ENCODE results near the gene STXBP3. TPM values are rescaled to one million over a fixed set of nuclear protein-coding genes. Genes with fewer than 3 reads are reported as not detected.
"Not testable (repeated sequence)": the region's sequence is repeated elsewhere in the genome, so short reads cannot be mapped to it uniquely, and the experiment has no call there.

STXBP3 gene
- polyA plus RNA-seq (2013, experiment 1 of 2): 29.5 TPM
- polyA plus RNA-seq (2013, experiment 2 of 2): 33.5 TPM

GRCh38 chr1:108746382-108747170 lies at the start of gene STXBP3:
Gene STXBP3, plus strand, starts transcription at chr1:108746674. Its CDS starts 64 bp downstream, at chr1:108746738.
- under 1% methylated on average over 73 of the region's 75 CpGs for WGBS
- Histone ChIP-seq H3K4me3 (ENCODE audit: low read length) (peak within 1 kb of the TSS; percentile 91), H3K9ac (ENCODE audit: low read depth, low read length) (peak within 1 kb of the TSS; percentile 93), H3K9me3 (ENCODE audit: insufficient read depth, low read depth, low read length) (no peaks in the 10 kb centered on the region), H3K27ac (ENCODE audit: low read depth, low read length) (peak within 1 kb of the TSS; percentile 91), H3K27me3 (ENCODE audit: insufficient read depth, low read length) (peaks cover 5% of the 10 kb centered on the region; the same call in 1 of the 2 replicates), H3K4me1 (ENCODE audit: insufficient read depth, low read length) (peaks cover 11% of the 10 kb centered on the region; the same call in 1 of the 2 replicates), H3K36me3 (ENCODE audit: insufficient read depth, low read length) (peaks cover 3% of the 10 kb centered on the region; the same call in 1 of the 2 replicates)

GRCh38 chr1:108699375-108700332 lies 46.8 kb upstream of the STXBP3 start:
- Histone ChIP-seq H3K27ac (ENCODE audit: low read depth, low read length) (no peak overlapping the region), H3K9me3 (ENCODE audit: insufficient read depth, low read depth, low read length) (no peaks in the 10 kb centered on the region), H3K4me3 (ENCODE audit: low read length) (no peak overlapping the region), H3K27me3 (ENCODE audit: insufficient read depth, low read length) (no peaks in the 10 kb centered on the region), H3K9ac (ENCODE audit: low read depth, low read length) (no peak overlapping the region), H3K36me3 (ENCODE audit: insufficient read depth, low read length) (peaks cover 72% of the 10 kb centered on the region), H3K4me1 (ENCODE audit: insufficient read depth, low read length) (peaks cover 5% of the 10 kb centered on the region)
- WGBS: 96% methylated on average over 22 of the region's 22 CpGs

- no peak overlapping the region for H3K27ac ChIP-seq (ENCODE audit: low read depth, low read length)
- no peak overlapping the region for H3K4me3 ChIP-seq (ENCODE audit: low read length)
- no peaks in the 10 kb centered on the region for H3K4me1 ChIP-seq (ENCODE audit: insufficient read depth, low read length)
- H3K9me3 ChIP-seq (ENCODE audit: insufficient read depth, low read depth, low read length): no peaks in the 10 kb centered on the region
- no peak overlapping the region for H3K9ac ChIP-seq (ENCODE audit: low read depth, low read length)
- WGBS: 86% methylated on average over 5 of the region's 5 CpGs
- H3K27me3 ChIP-seq (ENCODE audit: insufficient read depth, low read length): no peaks in the 10 kb centered on the region
- H3K36me3 ChIP-seq (ENCODE audit: insufficient read depth, low read length): peaks cover 56% of the 10 kb centered on the region
These were observed 45.2 kb upstream of the STXBP3 start for GRCh38 chr1:108701176-108701849.

GRCh38 chr1:108702109-108702508 lies 44.4 kb upstream of the STXBP3 start:
- H3K36me3 ChIP-seq (ENCODE audit: insufficient read depth, low read length): peaks cover 48% of the 10 kb centered on the region
- H3K4me1 ChIP-seq (ENCODE audit: insufficient read depth, low read length); H3K9me3 ChIP-seq (ENCODE audit: insufficient read depth, low read depth, low read length); H3K27me3 ChIP-seq (ENCODE audit: insufficient read depth, low read length); H3K27ac ChIP-seq (ENCODE audit: low read depth, low read length); H3K9ac ChIP-seq (ENCODE audit: low read depth, low read length); H3K4me3 ChIP-seq (ENCODE audit: low read length): not testable (repeated sequence)
- 92% methylated on average over 6 of the region's 6 CpGs for WGBS

GRCh38 chr1:108703939-108704338 lies 42.5 kb upstream of the STXBP3 start:
- no peak overlapping the region for H3K9ac ChIP-seq (ENCODE audit: low read depth, low read length)
- peaks cover 29% of the 10 kb centered on the region for H3K36me3 ChIP-seq (ENCODE audit: insufficient read depth, low read length)
- H3K27me3 ChIP-seq (ENCODE audit: insufficient read depth, low read length): no peaks in the 10 kb centered on the region
- no peaks in the 10 kb centered on the region for H3K9me3 ChIP-seq (ENCODE audit: insufficient read depth, low read depth, low read length)
- H3K4me1 ChIP-seq (ENCODE audit: insufficient read depth, low read length): no peaks in the 10 kb centered on the region
- no peak overlapping the region for H3K4me3 ChIP-seq (ENCODE audit: low read length)
- no peak overlapping the region for H3K27ac ChIP-seq (ENCODE audit: low read depth, low read length)
- 88% methylated on average over 6 of the region's 6 CpGs for WGBS

- H3K27me3 ChIP-seq (ENCODE audit: insufficient read depth, low read length): no peaks in the 10 kb centered on the region
- 100% methylated on average over 2 of the region's 2 CpGs for WGBS
- no peak overlapping the region for H3K27ac ChIP-seq (ENCODE audit: low read depth, low read length)
- H3K4me3 ChIP-seq (ENCODE audit: low read length): no peak overlapping the region
- H3K9me3 ChIP-seq (ENCODE audit: insufficient read depth, low read depth, low read length): no peaks in the 10 kb centered on the region
- H3K36me3 ChIP-seq (ENCODE audit: insufficient read depth, low read length): peaks cover 24% of the 10 kb centered on the region
- no peaks in the 10 kb centered on the region for H3K4me1 ChIP-seq (ENCODE audit: insufficient read depth, low read length)
- H3K9ac ChIP-seq (ENCODE audit: low read depth, low read length): no peak overlapping the region
These were observed 42.0 kb upstream of the STXBP3 start for GRCh38 chr1:108704496-108704895.

- H3K27me3 ChIP-seq (ENCODE audit: insufficient read depth, low read length): no peaks in the 10 kb centered on the region
- no peak overlapping the region for H3K9ac ChIP-seq (ENCODE audit: low read depth, low read length)
- H3K27ac ChIP-seq (ENCODE audit: low read depth, low read length): no peak overlapping the region
- H3K4me3 ChIP-seq (ENCODE audit: low read length): no peak overlapping the region
- H3K9me3 ChIP-seq (ENCODE audit: insufficient read depth, low read depth, low read length): no peaks in the 10 kb centered on the region
- H3K4me1 ChIP-seq (ENCODE audit: insufficient read depth, low read length): no peaks in the 10 kb centered on the region
- whole genome bisulfite sequencing: 92% methylated on average over 3 of the region's 3 CpGs
- H3K36me3 ChIP-seq (ENCODE audit: insufficient read depth, low read length): peaks cover 2% of the 10 kb centered on the region
These were observed 39.8 kb upstream of the STXBP3 start for GRCh38 chr1:108706643-108707042.

- H3K9ac ChIP-seq (ENCODE audit: low read depth, low read length): no peak overlapping the region
- no peaks in the 10 kb centered on the region for H3K27me3 ChIP-seq (ENCODE audit: insufficient read depth, low read length)
- no peak overlapping the region for H3K4me3 ChIP-seq (ENCODE audit: low read length)
- H3K4me1 ChIP-seq (ENCODE audit: insufficient read depth, low read length): no peaks in the 10 kb centered on the region
- WGBS: 75% methylated on average over 7 of the region's 7 CpGs
- no peak overlapping the region for H3K27ac ChIP-seq (ENCODE audit: low read depth, low read length)
- H3K9me3 ChIP-seq (ENCODE audit: insufficient read depth, low read depth, low read length): no peaks in the 10 kb centered on the region
- no peaks in the 10 kb centered on the region for H3K36me3 ChIP-seq (ENCODE audit: insufficient read depth, low read length)
These were observed 37.5 kb upstream of the STXBP3 start for GRCh38 chr1:108708691-108709660.

- no peak within 1 kb of the TSS for H3K4me3 ChIP-seq (ENCODE audit: low read length)
- 53% methylated on average over 7 of the region's 9 CpGs for WGBS
These were observed 33.8 kb upstream of the STXBP3 start, which contains the start of gene FNDC7 for GRCh38 chr1:108712606-108713150. Gene FNDC7, plus strand, starts transcription at chr1:108712908. Its CDS starts 26 bp downstream, at chr1:108712934.

GRCh38 chr1:108715932-108716331 lies 30.5 kb upstream of the STXBP3 start:
- no peaks in the 10 kb centered on the region for H3K9me3 ChIP-seq (ENCODE audit: insufficient read depth, low read depth, low read length)
- no peaks in the 10 kb centered on the region for H3K36me3 ChIP-seq (ENCODE audit: insufficient read depth, low read length)
- no peak overlapping the region for H3K27ac ChIP-seq (ENCODE audit: low read depth, low read length)
- H3K4me3 ChIP-seq (ENCODE audit: low read length): no peak overlapping the region
- H3K9ac ChIP-seq (ENCODE audit: low read depth, low read length): no peak overlapping the region
- H3K4me1 ChIP-seq (ENCODE audit: insufficient read depth, low read length): peaks cover 15% of the 10 kb centered on the region
- WGBS: 89% methylated on average over 5 of the region's 5 CpGs
- H3K27me3 ChIP-seq (ENCODE audit: insufficient read depth, low read length): no peaks in the 10 kb centered on the region

More at GRCh38 chr1:108712606-108713150, 33.8 kb upstream of the STXBP3 start, which contains the start of gene FNDC7:
- no peak within 1 kb of the TSS for H3K9ac ChIP-seq (ENCODE audit: low read depth, low read length)
- H3K4me1 ChIP-seq (ENCODE audit: insufficient read depth, low read length): peaks cover 4% of the 10 kb centered on the region
- no peaks in the 10 kb centered on the region for H3K36me3 ChIP-seq (ENCODE audit: insufficient read depth, low read length)
- H3K27ac ChIP-seq (ENCODE audit: low read depth, low read length): no peak within 1 kb of the TSS
- no peaks in the 10 kb centered on the region for H3K27me3 ChIP-seq (ENCODE audit: insufficient read depth, low read length)
- no peaks in the 10 kb centered on the region for H3K9me3 ChIP-seq (ENCODE audit: insufficient read depth, low read depth, low read length)
